MG63 (cell line): ENCODE results near the gene TMBIM6. TPM values are rescaled to one million over a fixed set of nuclear protein-coding genes. Genes with fewer than 3 reads are reported as not detected.
"Not testable (repeated sequence)": the region's sequence is repeated elsewhere in the genome, so short reads cannot be mapped to it uniquely, and the experiment has no call there.

Experiments
- DNase-seq: peaks from one replicate; pipeline ENCODE4 v3.0.0-alpha.2; 2020
- H3K27me3 ChIP-seq: fragments of 250-450 bp; sonication (Bioruptor Pico); 2 replicates; pipeline ENCODE4 v1.5.1; 2020; ENCODE audit warnings: mild to moderate bottlenecking, moderate library complexity
- H3K36me3 ChIP-seq: fragments of 250-450 bp; sonication (Bioruptor Pico); 2 replicates; pipeline ENCODE4 v1.5.1; 2020; ENCODE audit warnings: mild to moderate bottlenecking, moderate library complexity
- H3K4me3 ChIP-seq: fragments of 250-450 bp; sonication (Bioruptor Pico); 2 replicates; pipeline ENCODE4 v1.5.1; 2020; ENCODE audit warnings: mild to moderate bottlenecking, moderate library complexity
- H3K9me3 ChIP-seq: fragments of 250-450 bp; sonication (Bioruptor Pico); 2 replicates; pipeline ENCODE4 v1.5.1; 2020; ENCODE audit warnings: mild to moderate bottlenecking, moderate library complexity
- total RNA-seq: library from RNA; depleted of rRNA; stranded (reverse); fragments of >200 nt; shearing (Covaris generic); gene quantifications from 2 replicates; pipeline ENCODE4 v1.2.3, GENCODE V29; 2014; ENCODE audit warnings: low replicate concordance

The TMBIM6 gene
- total RNA-seq, 1 experiment from 2014 or later = 260 TPM

DNA sequence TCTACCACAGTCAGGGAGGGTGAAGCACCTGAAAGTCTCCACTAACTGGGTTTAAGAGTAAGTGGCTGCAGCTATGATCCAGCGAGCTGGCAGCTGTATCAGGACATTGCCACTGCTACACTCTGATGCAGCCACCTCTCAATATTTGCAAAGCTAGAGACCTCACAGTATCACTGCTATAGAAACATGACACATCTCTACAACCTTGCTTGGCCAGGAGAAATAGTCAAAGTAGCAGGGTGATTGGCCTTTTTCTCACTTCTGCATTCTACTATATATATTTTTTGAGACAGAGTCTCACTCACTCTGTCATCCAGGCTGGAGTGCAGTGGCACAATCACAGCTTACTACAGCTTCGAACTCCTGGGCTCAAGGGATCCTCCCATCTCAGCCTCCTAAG is 24.8 kb upstream of the TMBIM6 start:
- no peaks in the 10 kb centered on the region for H3K36me3 ChIP-seq
- H3K9me3 ChIP-seq = no peaks in the 10 kb centered on the region
- no peak overlapping the region for H3K4me3 ChIP-seq
- peaks cover 7% of the 10 kb centered on the region for H3K27me3 ChIP-seq
- no peak for DNase-seq

GRCh38 chr12:49717800-49718199 is 23.6 kb upstream of the TMBIM6 start:
- H3K36me3 ChIP-seq, H3K27me3 ChIP-seq, H3K9me3 ChIP-seq, DNase-seq, H3K4me3 ChIP-seq: not testable (repeated sequence)

GRCh38 chr12:49720214-49720613 is 21.1 kb upstream of the TMBIM6 start:
- Histone ChIP-seq H3K36me3 (no peaks in the 10 kb centered on the region), H3K4me3 (no peak overlapping the region), H3K9me3 (no peaks in the 10 kb centered on the region), H3K27me3 (peaks cover 9% of the 10 kb centered on the region)
- no peak for DNase-seq

GRCh38 chr12:49721355-49721754 is 20.0 kb upstream of the TMBIM6 start:
- H3K9me3 ChIP-seq, H3K4me3 ChIP-seq, H3K36me3 ChIP-seq, DNase-seq: not testable (repeated sequence)
- H3K27me3 ChIP-seq = peaks cover 11% of the 10 kb centered on the region; the same call in 1 of the 2 replicates

- no peak overlapping the region for H3K4me3 ChIP-seq
- H3K27me3 ChIP-seq = peaks cover 21% of the 10 kb centered on the region
- no peak for DNase-seq
- no peaks in the 10 kb centered on the region for H3K9me3 ChIP-seq
- H3K36me3 ChIP-seq = no peaks in the 10 kb centered on the region
These were observed 12.9 kb upstream of the TMBIM6 start for GRCh38 chr12:49728446-49728845.

GRCh38 chr12:49730050-49730449 is 11.3 kb upstream of the TMBIM6 start:
- Histone ChIP-seq H3K36me3 (no peaks in the 10 kb centered on the region), H3K9me3 (no peaks in the 10 kb centered on the region), H3K4me3 (no peak overlapping the region), H3K27me3 (peaks cover 18% of the 10 kb centered on the region)
- DNase-seq = no peak

- Histone ChIP-seq H3K9me3 (no peaks in the 10 kb centered on the region), H3K36me3 (no peaks in the 10 kb centered on the region), H3K4me3 (no peak overlapping the region), H3K27me3 (peaks cover 13% of the 10 kb centered on the region)
- no peak for DNase-seq
These were observed 10.7 kb upstream of the TMBIM6 start for GRCh38 chr12:49730568-49731101.

GRCh38 chr12:49733219-49734017 is 7.9 kb upstream of the TMBIM6 start:
- H3K9me3 ChIP-seq = no peaks in the 10 kb centered on the region
- H3K4me3 ChIP-seq = no peak overlapping the region
- peaks cover 6% of the 10 kb centered on the region; the same call in 1 of the 2 replicates for H3K27me3 ChIP-seq
- DNase-seq = no peak
- no peaks in the 10 kb centered on the region for H3K36me3 ChIP-seq

- not testable (repeated sequence) for H3K36me3 ChIP-seq, H3K9me3 ChIP-seq, DNase-seq, H3K27me3 ChIP-seq, H3K4me3 ChIP-seq
These were observed 6.5 kb upstream of the TMBIM6 start for GRCh38 chr12:49734900-49735299.

DNA sequence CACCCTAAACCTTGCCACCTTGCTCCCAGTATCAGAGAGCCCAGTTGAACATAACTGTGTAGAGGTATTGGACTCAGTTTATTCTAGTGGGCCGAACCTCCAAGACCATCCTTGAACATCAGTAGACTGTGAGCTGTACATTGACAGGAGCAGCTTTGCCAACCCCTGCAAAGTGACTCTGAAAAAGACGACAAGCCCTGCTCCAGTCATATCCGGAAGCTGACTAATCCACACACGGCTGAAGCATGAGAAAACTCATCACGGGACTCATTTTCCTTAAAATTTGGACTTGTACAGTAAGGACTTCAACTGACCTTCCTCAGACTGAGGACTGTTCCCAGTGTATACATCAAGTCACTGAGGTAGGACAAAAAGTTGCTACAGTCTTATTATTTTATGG is 2.6 kb upstream of the TMBIM6 start:
- H3K36me3 ChIP-seq, H3K27me3 ChIP-seq, H3K9me3 ChIP-seq, H3K4me3 ChIP-seq, DNase-seq: not testable (repeated sequence)

- H3K9me3 ChIP-seq, DNase-seq, H3K27me3 ChIP-seq, H3K4me3 ChIP-seq: not testable (repeated sequence)
- H3K36me3 ChIP-seq = peaks cover 17% of the 10 kb centered on the region
These were observed 1.1 kb upstream of the TMBIM6 start for GRCh38 chr12:49740277-49740676.

- H3K4me3 ChIP-seq = peak overlapping the region; percentile 82
- peaks cover 26% of the 10 kb centered on the region for H3K36me3 ChIP-seq
- H3K27me3 ChIP-seq = no peaks in the 10 kb centered on the region
- peak; percentile 96 for DNase-seq
- H3K9me3 ChIP-seq = no peaks in the 10 kb centered on the region
These were observed 694 bp downstream of the TMBIM6 start for GRCh38 chr12:49741882-49742620.

- H3K9me3 ChIP-seq = peaks cover 2% of the 10 kb centered on the region; the same call in 1 of the 2 replicates
- no peaks in the 10 kb centered on the region for H3K27me3 ChIP-seq
- no peak for DNase-seq
- H3K36me3 ChIP-seq = peaks cover 45% of the 10 kb centered on the region
- no peak overlapping the region for H3K4me3 ChIP-seq
These were observed 3.1 kb downstream of the TMBIM6 start for GRCh38 chr12:49744363-49744885.

DNA sequence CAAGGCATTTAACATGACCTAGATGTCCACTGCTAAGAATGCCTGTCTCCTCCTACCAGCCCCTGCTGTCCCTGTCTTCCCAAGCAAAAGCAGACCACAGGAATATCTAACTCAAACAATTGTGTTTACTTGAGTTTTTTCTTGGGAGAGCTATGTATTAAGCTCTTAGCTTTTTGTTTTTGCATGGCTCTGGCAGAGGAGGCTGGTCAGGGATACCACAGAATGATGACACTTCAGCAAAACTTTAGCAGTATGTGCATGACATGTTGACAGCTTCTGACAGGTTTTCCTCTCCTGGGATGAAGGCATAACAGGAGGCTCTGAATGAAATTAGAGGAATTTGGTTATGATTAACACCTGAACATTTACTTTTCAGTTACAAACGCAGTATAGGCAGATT is 6.9 kb downstream of the TMBIM6 start:
- Histone ChIP-seq H3K4me3 (no peak overlapping the region), H3K36me3 (peaks cover 74% of the 10 kb centered on the region), H3K27me3 (no peaks in the 10 kb centered on the region), H3K9me3 (peaks cover 2% of the 10 kb centered on the region; the same call in 1 of the 2 replicates)
- DNase-seq = no peak

- no peak for DNase-seq
- Histone ChIP-seq H3K27me3 (no peaks in the 10 kb centered on the region), H3K4me3 (no peak overlapping the region), H3K36me3 (peaks cover 74% of the 10 kb centered on the region), H3K9me3 (peaks cover 2% of the 10 kb centered on the region; the same call in 1 of the 2 replicates)
These were observed 7.4 kb downstream of the TMBIM6 start for GRCh38 chr12:49748800-49749199.

DNA sequence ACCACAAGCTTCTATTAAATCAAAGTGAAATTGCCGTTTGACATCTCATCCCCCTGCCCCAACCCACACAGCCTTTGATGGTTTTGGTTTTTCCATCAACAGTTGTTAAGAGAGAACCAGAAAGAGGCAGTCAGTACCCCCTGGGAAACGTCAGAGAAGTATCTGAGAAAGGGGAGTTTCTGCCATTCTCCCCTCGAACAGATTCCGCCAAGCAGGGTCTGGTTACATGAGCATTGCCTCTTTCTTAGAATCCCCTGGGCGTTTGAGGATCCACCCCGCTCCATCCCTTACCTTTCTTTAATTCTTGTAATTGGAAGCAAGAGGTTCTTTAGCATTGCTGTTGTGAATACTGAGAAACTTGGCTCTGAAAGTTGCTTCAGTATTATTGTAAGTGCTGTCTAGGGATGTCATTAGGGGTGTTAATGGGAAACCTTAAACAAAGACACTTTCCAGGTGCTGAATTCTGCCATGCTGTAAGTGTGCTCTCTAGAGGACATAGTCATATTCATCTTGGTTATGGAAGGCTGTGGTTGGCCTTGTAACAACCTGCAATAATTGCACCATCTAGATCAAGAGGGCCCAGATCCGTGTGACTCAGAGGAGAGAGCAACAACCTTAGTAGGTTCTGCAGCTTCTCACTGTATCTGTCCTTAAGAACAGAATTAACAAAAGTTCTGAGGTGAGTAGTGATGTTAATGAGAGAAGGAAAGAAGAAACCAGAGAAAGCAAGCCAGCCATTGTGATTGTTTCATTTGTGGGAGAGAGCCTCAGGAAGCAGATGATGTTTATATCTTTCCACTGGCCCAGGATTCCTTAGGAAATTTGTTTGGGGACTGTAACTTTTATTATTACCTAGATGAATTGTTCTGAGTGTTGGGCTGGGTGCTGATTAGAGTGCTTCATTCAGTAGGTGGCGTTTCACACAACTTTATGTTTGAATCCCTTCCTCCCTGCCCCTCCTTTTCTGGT is 9.0 kb downstream of the TMBIM6 start:
- Histone ChIP-seq H3K36me3 (peaks cover 77% of the 10 kb centered on the region), H3K27me3 (no peaks in the 10 kb centered on the region), H3K4me3 (no peak overlapping the region), H3K9me3 (peaks cover 2% of the 10 kb centered on the region; the same call in 1 of the 2 replicates)
- DNase-seq = no peak
